T-helper 2 cell treated with Interferon-gamma antibody and Interleukin-4, amounts not matched to agents 100 ng/mL and 5 ng/mL, for 36 hours (primary cell): Measurements from ENCODE around the gene ATP7B. TPM values are rescaled to one million over a fixed set of nuclear protein-coding genes. Genes with fewer than 3 reads are reported as not detected.

Source experiments
- intact Hi-C: fragments of 100-400 bp; cut with micrococcal nuclease; formaldehyde crosslinking; loops from one replicate; pipeline ENCODE4 v1.15.1; 2023
- total RNA-seq: library from RNA; stranded (reverse); gene quantifications from 2 replicates; pipeline ENCODE4 v1.2.3, GENCODE V29; 2022

Gene ATP7B
- total RNA-seq, 1 donor from 2014 or later = 1.9 TPM

DNA sequence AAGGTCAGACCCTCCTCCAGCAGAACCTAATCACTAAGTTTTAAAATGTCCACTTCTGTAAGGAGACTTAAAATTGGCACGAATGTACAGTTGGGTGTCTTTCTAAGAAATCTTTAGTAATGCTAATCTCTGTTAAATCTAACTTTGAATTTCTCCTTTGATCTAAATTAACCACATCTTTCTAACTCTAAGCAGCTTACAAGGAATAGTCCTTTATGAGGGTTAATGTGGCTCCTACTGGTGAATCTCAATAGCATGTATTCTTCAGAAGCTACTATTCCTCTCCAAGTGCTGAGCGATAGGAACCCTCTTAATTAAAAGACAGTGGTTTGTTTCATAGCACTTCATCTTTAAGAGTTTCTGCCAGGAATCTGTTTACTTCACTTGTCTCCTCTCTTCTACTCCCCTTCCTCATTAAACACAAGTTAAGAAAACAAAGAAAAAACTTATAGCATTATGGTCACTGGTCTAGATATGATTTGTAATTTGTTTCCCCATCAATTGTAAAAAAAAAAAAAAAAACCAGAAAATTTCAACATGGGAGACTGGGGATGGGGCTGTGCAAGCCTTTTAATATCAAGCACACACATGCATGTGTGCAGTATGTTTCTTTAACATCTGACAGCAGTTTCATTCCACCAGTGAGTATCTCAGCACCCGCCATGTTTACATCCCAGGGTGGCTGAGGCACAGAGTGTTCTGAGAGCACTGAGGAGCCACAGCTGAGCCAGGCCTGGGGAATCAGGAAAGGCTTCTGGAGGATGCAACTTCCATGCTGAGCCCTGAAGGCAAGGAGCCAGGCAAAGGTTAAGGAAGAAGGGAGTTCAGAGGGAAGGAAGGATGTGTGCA, 57.7 kb downstream of the ATP7B start:
- intact Hi-C loops = no loop called here

DNA sequence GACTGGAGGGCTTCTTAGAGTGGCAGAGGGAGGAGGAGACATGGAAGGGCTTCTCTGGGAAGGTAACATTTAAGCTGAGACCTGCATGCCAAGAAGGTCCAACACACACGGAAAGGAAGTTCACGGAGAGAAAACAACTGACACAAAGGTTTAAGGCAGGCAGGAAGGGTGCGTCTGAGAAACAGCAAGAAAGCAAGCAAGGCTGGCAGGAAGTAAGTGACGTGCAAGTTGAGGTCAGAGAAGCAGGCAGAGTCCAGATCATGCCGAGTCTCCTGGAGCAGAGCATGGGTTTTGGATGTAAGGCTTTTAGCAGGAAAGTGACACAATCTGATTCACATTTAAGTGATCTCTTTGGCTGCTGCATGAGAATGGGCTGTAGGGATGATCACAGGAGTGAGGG, 60.5 kb downstream of the ATP7B start:
- intact Hi-C loops = no loop called here

DNA sequence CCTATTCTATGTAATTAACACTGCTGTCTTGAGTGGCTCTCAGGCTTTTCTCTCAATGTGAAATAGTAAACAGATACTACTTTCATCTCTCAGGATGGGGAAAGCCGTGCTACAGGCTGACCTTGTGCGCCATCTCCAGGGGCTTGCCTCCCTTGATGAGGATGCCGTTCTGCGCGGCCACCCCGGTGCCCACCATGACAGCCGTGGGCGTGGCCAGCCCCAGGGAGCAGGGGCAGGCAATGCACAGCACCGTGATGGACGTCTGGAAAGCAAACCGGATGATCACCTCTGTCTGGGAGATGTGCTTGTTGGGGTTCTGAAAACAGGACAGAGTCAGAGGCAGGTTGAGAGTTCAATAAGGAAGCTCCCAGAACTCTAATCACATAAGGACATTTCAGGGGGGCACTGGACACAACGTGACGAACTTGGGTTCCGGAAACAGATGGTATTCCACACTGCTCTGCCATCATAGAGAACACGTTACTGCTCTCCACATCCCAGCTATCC, 65.0 kb downstream of the ATP7B start:
- intact Hi-C loops = no loop called here

DNA sequence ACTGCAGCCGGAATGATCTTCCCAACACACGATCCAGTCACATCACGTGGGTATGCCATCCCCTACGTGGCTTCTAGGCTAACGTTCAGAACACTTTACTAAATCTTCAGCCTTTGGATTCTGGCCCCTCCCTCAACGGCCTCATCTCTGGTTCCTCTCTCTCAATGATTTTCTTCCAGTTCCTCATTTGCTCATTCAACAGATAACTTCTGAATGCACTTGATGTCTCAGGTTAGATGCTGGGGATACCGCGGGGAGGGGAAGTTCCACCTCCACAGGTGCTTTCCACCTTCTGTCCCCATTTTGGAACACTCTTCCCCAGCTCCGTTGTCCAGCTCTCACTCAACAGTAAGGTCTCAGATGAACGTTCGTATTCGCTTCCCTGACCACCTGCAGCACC, 66.1 kb downstream of the ATP7B start:
- intact Hi-C loops = no loop called here

GRCh38 chr13:51944428-51944827, 66.8 kb downstream of the ATP7B start:
- intact Hi-C loops = no loop called here

GRCh38 chr13:51943721-51944120, 67.5 kb downstream of the ATP7B start:
- intact Hi-C loops = no loop called here

GRCh38 chr13:51942189-51942588, 69.1 kb downstream of the ATP7B start:
- intact Hi-C loops = no loop called here

- intact Hi-C loops = no loop called here
These were observed 72.8 kb downstream of the ATP7B start for GRCh38 chr13:51938454-51938853.

GRCh38 chr13:51937320-51938290, 73.6 kb downstream of the ATP7B start:
- intact Hi-C loops = no loop called here

DNA sequence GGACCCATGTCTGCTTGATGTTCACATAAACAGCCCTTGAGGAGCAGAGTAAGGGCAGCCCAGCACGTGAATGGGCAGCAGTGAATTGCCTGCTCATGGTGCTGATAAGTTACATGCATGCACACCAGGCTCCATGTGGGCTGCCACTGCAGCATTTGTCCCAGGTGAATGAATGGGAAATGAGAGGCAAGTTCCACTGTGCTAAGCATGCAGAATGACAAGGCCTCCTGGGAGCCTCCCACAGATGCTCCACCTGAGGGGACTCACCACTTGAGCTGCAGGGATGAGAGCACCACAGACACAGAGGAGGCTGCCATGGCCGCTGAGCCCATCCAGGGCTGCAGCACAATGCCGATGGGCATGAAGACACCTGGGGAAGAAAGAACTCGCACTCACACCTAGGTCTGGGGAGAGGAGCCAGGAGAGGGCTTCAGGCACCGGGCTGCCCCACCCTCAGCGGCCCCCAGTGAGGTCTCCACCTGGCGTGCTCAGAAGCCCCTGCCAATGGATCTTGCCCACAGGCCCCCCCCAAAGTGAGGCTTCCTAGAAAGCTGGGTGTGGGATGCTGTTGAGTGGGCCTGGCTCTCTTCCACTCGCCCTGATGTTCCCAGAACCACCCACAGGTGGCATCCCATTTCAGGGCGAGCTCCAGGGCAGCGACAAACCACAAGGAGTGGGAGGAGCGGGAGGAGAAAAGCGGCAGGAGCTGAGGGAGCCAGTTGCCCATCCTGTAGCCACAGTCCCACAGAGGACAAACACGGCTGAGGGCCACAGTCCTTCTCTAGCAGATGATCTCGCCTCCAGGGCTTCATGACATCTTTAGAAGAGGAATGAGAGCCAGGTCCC, 75.7 kb downstream of the ATP7B start:
- intact Hi-C loops = no loop called here

DNA sequence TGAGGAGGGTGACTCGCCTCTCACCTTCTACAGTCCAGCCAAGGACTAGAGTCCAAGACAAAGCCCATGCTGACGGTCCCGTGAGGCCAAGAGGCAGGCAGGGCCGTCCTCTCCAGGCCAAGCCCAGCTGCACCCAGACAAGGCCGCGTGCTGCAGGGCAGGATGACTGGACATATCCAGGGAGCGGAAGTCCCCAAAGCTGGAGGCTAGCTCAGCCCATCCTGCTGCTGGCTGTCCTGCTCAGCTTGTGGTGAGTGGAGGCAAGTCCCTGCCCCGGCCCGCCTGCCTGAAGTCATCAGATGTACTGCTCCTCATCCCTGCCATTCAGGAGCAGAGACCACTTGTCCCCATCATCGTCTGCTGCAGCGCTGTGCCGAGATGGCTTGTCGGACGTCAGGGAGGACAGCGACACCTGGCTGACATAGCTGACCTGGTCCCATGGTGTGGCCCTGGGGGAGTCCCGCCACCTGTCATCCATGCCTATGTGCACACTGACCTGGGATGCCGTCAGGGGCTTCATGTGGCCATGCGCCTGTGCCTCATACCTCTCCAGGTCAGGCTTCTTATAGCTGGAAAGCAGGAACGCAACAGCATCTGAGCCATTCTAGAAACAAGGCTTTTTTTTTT, 76.7 kb downstream of the ATP7B start:
- intact Hi-C loops = no loop called here

DNA sequence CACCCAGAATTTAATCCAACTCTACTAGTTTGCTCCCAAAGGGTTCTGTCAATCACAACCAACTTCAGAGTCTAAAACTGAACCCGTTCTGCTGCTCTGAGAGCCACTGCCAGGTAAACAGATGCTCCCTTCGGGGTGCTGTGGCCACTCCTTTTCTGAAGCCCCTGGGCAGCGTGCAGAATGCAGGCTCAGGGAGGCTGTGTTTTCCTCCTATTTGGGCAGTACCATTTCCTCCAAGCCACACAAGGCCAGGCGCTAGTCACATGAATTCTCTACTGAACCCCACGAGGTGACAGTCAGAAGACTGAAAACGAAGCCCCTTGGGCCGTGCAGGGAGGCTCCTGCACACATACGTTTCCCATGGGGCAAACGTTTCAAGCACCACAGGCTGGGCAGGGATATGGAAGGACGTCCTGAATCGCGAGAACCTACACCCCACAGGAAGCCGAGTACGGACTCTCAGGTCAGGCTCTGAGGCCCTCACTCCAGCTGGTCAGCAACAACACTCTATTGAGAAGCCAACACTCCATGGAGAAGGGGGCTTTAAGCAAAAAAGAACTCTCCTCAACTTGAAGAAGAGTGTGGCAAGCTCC, 77.7 kb downstream of the ATP7B start:
- intact Hi-C loops = no loop called here

DNA sequence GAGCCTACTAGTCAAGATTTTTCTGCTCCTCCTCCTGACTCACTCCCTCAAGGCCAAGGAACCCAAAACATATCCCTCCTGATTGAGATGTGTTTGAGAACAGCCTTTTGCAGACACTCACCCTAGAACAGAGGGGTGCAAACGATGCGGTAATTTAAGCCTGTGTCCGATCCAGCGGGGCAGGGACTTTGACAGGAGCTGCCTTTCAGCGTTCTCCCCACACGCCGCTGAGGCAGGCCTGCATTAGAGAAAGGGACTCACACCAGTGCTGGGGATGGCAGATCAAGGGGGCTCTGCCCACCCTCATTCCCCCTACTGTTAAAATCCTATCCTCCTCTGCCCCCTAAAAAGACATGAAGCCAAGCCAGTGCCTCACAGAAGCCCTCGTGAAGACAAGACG, 79.0 kb downstream of the ATP7B start:
- intact Hi-C loops = no loop called here

DNA sequence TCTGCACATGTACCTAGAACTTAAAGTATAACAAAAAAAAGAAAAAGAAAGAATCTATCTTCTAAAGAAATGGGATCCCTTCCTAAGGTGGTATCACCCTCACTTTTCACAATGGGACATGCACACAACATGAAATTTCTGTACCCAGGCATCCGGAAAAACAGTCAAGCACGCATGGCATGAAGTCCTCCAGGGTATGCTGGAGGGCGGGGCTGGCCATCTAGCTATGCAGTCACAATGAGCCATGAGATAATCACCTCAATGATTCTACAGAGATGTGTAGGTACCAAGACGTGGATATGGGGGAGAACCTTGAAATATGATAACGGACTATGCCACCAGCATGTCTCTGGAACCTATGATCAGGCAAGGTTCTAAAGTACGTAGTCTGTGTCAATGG, 79.6 kb downstream of the ATP7B start:
- intact Hi-C loops = no loop called here

DNA sequence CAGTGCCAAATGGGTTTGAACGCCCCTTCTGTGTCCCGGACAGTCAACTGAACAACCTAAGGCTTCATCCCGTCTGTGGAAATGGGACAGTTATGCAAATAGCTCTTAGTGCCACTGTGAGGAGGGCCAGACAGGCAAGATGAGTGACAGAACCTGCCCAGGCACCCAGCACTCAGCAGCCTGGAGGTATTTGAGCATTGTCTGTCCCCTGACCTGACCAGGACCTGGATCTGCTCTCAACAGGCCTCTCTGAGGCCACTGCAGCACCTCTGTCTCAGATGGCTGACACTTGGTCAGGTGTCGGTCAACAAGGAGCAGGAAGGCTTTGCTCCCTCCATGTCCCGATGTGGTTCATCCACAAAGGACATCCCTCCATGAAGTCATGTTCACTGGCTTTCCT, 81.6 kb downstream of the ATP7B start:
- intact Hi-C loops = no loop called here

DNA sequence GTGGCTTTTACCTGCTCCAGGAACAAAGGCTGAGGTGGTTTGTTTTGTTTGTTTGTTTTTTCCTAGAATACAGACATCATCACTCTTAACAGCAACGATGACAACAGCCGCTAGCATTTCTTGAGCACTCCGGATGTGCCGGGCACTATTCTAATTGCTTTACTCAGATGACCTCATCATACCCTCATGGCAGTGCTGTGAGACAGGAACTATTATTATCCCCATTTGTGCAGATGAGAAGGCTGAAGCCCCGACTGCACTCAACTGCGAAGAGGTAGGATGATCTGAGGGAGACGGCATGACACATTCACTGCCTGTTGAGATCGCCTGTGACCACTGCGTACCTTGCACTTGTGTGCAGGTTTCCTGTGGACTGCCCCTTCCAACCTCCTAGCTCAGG, 83.0 kb downstream of the ATP7B start:
- intact Hi-C loops = no loop called here

DNA sequence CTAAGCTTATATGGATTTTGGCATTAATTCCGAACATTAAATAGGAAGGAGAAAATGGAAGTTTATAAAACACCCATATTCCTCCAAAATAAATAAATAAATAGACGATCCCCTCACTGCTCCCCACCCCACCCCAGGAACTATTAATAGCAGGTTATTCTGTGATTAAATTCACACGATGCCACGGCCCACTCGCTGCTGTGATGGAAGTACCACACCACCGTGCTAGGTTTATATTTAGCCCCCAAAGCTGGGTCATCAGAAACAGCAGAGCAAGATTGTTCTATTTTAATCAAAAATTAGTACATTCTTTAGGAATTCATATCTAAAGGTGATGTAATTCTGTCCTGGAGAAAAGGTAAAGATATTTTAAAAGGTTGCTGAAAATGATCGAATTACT, 84.1 kb downstream of the ATP7B start:
- intact Hi-C loops = no loop called here

DNA sequence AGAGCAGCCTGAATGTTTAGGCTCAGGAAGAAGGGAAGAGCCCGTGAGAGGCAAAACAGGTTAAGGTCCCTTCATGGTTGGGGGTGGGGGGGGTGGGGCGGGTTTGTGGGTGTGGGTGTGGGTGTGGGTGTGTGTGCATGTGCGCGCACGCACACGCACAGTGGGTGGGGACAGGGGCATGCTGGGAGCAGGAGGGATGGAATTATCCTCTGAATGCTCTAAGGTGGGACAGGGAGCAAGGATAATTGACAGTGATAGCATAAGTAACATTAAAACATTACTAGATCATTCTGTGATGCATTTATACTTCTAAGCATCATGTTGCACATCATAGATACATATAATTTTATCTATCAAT, 84.7 kb downstream of the ATP7B start:
- intact Hi-C loops = no loop called here

DNA sequence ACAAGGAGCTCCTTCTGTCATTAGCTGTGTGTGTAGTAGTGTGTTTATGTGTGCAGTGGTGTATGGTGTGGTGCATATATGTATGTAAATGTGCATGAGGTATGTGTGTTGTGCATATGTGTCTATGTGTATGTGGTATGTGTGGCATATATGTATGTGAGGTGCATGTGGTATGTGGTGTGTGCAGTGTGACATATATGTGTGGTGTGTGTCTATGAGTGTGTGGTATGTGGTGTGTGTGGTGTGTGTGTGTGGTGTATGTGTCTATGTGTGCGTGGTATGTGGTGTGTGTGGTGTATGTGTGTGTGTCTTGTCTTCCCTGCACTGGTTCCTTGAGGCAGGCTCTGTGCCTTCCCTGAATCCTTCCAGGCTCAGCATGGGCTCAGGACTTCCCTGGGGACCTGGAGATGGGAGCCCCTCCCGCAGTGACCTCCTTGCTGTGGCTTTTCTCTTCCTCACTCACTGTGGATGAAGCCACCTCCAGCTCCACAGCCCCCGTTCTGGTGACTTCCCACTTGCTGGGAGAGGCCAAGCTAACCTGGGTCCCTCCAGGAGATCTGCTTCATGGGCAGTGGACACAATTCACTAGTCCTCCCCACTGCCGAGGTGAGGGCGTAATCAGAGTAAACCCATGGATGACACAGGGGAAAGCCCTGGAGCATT, 85.3 kb downstream of the ATP7B start:
- intact Hi-C loops = no loop called here
